Effector memory CD4-positive, alpha-beta T cell (primary cell): Measurements from ENCODE around the gene LAMB3.

Experiments
- DNase-seq, 3 donors: peaks; one replicate each; pipeline ENCODE4 v3.0.0-alpha.2; 2020
- H3K27ac ChIP-seq: 2 replicates; pipeline ENCODE4 v1.7.0; 2013; ENCODE audit warnings: mild to moderate bottlenecking, low read length, moderate library complexity; ENCODE audit not compliant: insufficient read depth, poor library complexity, severe bottlenecking
- H3K27me3 ChIP-seq: replicated peaks from 2 replicates; pipeline ENCODE4 v1.7.0; 2013; ENCODE audit warnings: mild to moderate bottlenecking, low read length; ENCODE audit not compliant: insufficient read depth, control insufficient read depth, poor library complexity, severe bottlenecking
- H3K36me3 ChIP-seq: 2 replicates; pipeline ENCODE4 v1.7.0; 2013; ENCODE audit warnings: mild to moderate bottlenecking, low read length, moderate library complexity; ENCODE audit not compliant: control insufficient read depth, insufficient read depth
- H3K4me1 ChIP-seq: 2 replicates; pipeline ENCODE4 v1.7.0; 2013; ENCODE audit warnings: low read length, mild to moderate bottlenecking; ENCODE audit not compliant: control insufficient read depth, insufficient read depth, poor library complexity, severe bottlenecking
- H3K4me3 ChIP-seq: 2 replicates; pipeline ENCODE4 v1.7.0; 2013; ENCODE audit warnings: low read length, low read depth, mild to moderate bottlenecking; ENCODE audit not compliant: insufficient read depth, poor library complexity, severe bottlenecking
- H3K9me3 ChIP-seq: 2 replicates; pipeline ENCODE4 v1.7.0; 2013; ENCODE audit warnings: mild to moderate bottlenecking, low read length, moderate library complexity; ENCODE audit not compliant: control insufficient read depth

LAMB3 gene

DNA sequence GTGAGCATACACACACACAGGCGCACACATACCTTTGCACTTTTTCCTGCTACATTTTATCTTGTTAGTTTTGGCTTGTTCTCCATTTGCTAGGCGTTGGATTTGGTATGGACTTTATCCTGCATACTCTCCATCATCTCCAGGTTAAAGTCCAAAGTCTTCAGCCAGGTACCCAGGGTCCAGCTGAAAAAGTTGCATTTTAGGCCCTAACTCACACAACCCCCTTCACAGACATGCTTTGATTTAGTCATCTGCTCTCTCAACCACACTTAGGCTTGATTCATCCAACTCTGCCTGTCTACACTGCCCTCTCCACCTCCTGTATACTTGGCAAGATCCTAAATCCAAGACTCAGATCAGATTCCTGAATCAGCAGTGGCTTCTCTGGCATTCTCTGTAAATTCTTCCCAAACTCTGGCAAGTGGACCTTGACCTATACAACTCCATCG, 10.7 kb upstream of the LAMB3 start:
- Histone ChIP-seq H3K27ac (no peak overlapping the region), H3K9me3 (no peaks in the 10 kb centered on the region), H3K4me1 (no peaks in the 10 kb centered on the region), H3K4me3 (no peak overlapping the region), H3K36me3 (no peaks in the 10 kb centered on the region), H3K27me3 (no peaks in the 10 kb centered on the region)
- DNase-seq = no peak

DNA sequence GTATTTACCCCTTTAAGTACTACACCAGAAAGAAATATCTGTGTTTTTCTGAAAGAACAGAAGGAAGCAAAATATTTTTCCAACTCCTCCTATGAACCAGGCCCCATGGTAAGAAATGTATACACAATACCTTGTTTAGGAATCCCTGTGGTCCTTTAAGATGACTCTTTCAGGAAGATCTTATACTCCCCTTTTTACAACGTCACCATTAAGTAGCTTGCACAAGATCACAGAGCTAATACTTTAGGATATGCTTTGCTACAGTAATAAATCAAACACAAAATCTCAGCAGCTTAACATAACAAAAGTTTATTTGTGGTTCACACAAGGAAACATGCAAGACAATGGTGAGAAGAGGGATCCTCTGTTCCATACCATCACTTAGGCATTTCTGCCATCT, 8.8 kb upstream of the LAMB3 start:
- DNase-seq = no peak
- Histone ChIP-seq H3K4me3 (no peak overlapping the region), H3K36me3 (no peaks in the 10 kb centered on the region), H3K9me3 (no peaks in the 10 kb centered on the region), H3K27me3 (no peaks in the 10 kb centered on the region), H3K4me1 (no peaks in the 10 kb centered on the region), H3K27ac (no peak overlapping the region)

DNA sequence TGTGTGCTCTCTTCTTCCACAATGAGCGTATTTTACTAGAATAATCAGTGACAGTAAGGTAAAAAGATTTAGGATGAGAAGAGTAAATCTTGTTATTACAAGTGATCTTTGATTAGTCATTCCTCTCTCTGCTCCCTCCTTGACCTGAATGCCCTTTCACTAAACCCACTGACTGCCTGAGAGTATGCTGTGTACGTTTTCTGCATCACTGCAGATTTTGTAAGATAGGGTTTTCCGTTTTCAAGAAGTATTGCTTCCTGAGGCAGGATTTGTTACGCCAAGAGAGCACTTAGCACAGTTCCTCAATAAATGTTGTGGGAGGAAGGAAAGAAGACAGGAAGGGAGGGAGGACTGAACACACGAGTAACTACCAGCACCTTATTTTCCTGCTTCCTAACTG, 7.7 kb upstream of the LAMB3 start:
- H3K27me3 ChIP-seq = no peaks in the 10 kb centered on the region
- H3K27ac ChIP-seq = no peak overlapping the region
- DNase-seq = no peak
- H3K4me3 ChIP-seq = no peak overlapping the region
- H3K36me3 ChIP-seq = no peaks in the 10 kb centered on the region
- H3K9me3 ChIP-seq = no peaks in the 10 kb centered on the region
- H3K4me1 ChIP-seq = no peaks in the 10 kb centered on the region

DNA sequence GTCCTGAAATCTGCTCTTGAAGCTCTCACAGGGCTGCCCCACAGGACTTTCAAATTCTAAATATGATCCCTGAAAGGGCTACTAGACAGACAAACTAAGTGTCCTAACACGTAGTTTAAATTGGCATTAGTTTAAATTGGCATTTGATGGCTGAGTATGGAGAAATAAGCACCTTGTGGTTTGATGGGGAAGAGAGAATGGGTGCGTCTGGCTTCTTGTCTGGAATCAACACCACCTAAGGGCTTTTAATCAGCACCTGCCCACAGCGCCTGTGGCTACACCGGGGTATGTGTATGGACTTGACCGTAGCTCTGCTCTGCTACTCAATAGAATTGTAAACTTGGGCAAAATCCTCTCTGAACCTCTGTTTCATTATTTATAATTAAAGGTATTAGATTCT, 5.7 kb upstream of the LAMB3 start:
- Histone ChIP-seq H3K9me3 (no peaks in the 10 kb centered on the region), H3K4me3 (no peak overlapping the region), H3K27ac (no peak overlapping the region), H3K27me3 (no peaks in the 10 kb centered on the region), H3K4me1 (no peaks in the 10 kb centered on the region), H3K36me3 (no peaks in the 10 kb centered on the region)
- no peak for DNase-seq

DNA sequence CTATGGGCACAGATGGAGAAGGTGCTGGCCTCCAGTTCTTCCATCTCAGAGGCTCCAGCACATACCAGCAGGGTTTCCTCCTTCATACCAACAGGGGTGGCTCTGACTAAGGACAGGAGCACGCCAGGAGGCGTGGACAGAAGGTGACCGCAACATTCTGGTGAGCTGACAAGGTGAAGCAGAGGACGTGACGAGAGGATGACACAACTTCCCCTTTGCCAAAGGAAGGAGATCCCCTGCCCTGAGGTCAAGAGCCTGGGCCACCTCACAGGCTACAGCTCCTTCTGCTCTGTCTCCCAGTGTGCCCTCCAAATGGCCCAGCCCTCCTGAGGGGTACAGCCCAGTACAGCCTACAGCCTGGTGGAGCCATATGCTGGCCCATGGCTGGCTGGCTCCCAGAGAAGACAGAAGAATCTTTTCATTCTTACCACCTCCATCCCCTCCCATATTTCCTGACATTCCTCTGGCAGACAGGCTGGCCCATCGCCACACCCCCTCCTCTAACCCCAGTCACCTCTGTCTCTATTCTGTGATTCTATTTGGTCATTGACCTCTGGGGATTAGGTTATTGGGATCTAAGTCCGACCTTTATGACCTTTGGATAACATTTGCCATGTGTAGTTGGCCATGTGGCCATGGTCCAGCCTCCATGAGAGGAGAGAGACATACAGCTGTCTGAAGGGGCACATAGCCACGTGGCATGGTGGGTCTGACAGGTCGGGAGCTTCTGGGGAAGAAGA, 5.1 kb upstream of the LAMB3 start:
- no peak overlapping the region for H3K4me3 ChIP-seq
- DNase-seq = no peak
- H3K4me1 ChIP-seq = no peaks in the 10 kb centered on the region
- H3K9me3 ChIP-seq = no peaks in the 10 kb centered on the region
- H3K36me3 ChIP-seq = no peaks in the 10 kb centered on the region
- no peaks in the 10 kb centered on the region for H3K27me3 ChIP-seq
- H3K27ac ChIP-seq = no peak overlapping the region

DNA sequence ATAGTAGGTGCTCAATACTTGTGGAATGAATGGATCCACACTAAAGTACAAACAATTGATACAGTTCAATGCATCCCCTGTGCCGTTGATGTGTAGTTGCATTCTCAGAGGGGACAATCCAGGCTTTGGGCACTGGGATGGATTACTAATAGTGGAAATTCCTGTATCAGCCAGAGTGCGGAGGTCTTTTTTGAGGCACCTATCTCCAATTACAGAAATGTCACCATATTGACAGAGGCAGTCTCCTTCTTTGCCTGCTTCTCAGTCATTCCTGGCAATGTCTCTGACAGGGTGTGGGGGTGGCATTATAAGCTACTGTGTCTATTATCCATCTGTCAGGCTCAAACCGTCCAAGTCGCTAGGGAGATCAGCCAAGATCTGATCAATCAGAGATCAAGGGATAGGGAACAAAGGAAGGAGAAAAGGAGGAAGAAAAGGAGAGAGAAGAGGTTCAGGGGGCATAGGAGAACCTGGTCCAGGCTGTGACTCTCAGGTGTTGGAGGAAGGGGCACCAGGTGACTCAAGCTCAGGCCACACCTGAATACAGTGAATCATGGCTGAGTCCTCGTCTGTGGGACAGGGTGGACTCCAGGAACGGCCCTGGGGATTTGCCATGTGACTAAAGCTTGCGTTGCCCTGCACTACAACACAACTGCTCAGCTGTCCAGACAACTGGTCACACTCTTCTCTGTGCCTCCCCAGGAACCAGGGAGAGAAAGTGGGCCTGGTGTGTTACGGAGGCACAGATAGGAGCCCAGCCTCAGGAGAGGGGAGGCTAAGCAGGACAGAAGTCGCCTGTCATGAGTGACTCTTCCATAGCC, 3.4 kb upstream of the LAMB3 start:
- peaks cover 8% of the 10 kb centered on the region for H3K4me1 ChIP-seq
- H3K27ac ChIP-seq = no peak overlapping the region
- no peaks in the 10 kb centered on the region for H3K9me3 ChIP-seq
- no peaks in the 10 kb centered on the region for H3K36me3 ChIP-seq
- no peak overlapping the region for H3K4me3 ChIP-seq
- no peak for DNase-seq
- no peaks in the 10 kb centered on the region for H3K27me3 ChIP-seq

DNA sequence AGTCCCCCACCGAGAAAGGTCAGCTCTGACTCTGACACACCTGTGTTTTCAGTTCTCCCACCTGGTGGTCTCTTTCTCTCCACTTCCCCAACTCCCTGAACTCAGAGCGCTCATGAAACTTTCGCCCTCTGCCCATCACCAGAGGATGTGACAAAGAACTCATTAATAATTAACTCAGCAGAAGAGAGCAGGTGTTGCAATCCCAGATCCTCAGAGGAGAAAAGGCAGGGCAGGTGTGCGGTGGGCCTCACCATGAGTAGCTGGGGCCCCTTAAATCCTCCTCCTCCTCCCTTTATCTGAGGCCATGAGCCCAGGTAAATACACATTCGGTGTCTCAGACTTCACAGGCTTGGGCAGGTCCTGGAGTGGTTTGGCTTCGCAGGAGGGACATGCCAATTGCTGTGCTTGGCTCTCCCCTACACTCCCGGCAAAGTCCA, 1.7 kb upstream of the LAMB3 start:
- peaks cover 11% of the 10 kb centered on the region for H3K4me1 ChIP-seq
- no peak overlapping the region for H3K4me3 ChIP-seq
- no peaks in the 10 kb centered on the region for H3K36me3 ChIP-seq
- H3K9me3 ChIP-seq = no peaks in the 10 kb centered on the region
- H3K27ac ChIP-seq = no peak overlapping the region
- H3K27me3 ChIP-seq = no peaks in the 10 kb centered on the region
- DNase-seq = no peak

DNA sequence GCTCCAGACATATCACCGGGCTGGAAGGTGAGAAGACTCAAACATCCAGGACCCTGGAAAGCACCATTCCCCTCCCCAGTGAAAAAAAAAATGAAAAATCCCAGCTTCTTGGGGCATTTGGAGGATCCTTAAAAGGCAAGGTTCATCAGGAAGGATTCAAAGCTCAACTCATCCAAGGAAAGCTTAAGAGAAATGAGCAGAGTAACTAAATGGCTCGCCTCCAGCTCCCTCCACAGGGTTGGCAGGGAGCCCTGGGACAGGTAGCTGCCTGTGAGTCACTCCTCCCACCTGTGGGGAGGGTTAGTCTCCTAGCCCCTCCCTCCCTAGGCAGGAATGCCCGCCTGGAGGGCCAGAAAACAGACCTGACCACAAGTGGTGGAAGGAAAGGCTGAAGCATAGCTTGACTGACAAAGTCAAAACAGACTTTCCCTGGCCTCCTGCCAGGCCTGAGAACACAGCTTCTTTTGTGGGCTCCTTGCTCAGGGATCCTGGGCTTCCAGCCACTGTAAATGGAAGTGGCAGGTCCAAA, 712 bp upstream of the LAMB3 start:
- Histone ChIP-seq H3K4me1 (peaks cover 11% of the 10 kb centered on the region), H3K36me3 (no peaks in the 10 kb centered on the region), H3K27me3 (no peaks in the 10 kb centered on the region), H3K4me3 (no peak overlapping the region), H3K9me3 (no peaks in the 10 kb centered on the region), H3K27ac (no peak overlapping the region)
- DNase-seq = no peak

DNA sequence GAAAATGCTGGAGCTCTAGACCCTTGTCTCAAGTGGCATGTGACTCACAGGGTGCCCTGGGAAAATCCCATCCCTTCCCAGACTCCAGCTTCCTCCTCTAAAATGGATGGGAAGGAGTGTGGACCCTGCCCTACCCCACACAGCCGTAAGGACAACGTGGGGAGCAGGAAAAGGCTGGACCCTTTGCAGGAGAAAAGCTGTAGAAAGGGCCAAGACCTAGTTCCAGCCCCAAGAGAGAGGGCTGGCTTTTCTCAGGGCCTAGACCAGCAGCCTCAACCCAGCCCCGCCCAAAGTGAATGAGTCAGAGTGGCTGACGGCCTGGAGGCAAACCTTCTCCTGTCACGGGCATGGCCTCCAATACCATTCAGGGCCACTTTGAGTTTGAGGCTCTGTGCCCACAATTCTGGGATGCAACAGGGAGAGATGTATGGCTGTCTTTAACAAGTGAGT, 1.1 kb downstream of the LAMB3 start:
- H3K9me3 ChIP-seq = no peaks in the 10 kb centered on the region
- DNase-seq = peak in 2 of 3 donors; percentile 22 to 27
- H3K4me1 ChIP-seq = peaks cover 11% of the 10 kb centered on the region
- no peak overlapping the region for H3K4me3 ChIP-seq
- no peaks in the 10 kb centered on the region for H3K27me3 ChIP-seq
- H3K36me3 ChIP-seq = no peaks in the 10 kb centered on the region
- no peak overlapping the region for H3K27ac ChIP-seq

DNA sequence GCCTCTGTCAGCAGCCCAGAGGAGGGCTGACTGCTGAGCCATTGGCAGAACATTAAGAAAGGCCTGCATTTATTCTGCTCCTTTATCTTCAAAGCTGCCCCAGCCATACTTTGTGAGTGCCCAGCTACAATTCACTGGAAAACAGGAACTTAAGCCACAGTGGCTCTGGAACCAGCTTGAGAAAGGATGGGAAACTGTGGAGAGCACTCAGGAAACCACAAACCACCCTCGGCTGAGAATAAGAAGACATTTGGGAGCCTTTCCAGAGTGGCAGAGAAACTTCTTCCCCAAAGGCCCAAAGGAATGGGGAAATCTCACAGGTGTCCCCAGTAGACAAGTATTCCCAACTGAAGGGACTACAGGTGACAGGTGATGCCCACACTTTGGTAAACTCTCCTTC, 1.8 kb downstream of the LAMB3 start:
- Histone ChIP-seq H3K36me3 (no peaks in the 10 kb centered on the region), H3K9me3 (no peaks in the 10 kb centered on the region), H3K4me1 (peaks cover 11% of the 10 kb centered on the region), H3K27ac (no peak overlapping the region), H3K27me3 (no peaks in the 10 kb centered on the region), H3K4me3 (no peak overlapping the region)
- DNase-seq = no peak
